Stimulated activated CD8-positive, alpha-beta memory T cell treated with anti-CD3 and anti-CD28 coated beads, Interleukin-2, amount 100 ng/mL, for 1 hour (primary cell): ENCODE results near the gene CCDC73.
"Not testable (repeated sequence)": the region's sequence is repeated elsewhere in the genome, so short reads cannot be mapped to it uniquely, and the experiment has no call there.

Experiments
- DNase-seq, 2 donors: peaks; one replicate each; pipeline ENCODE4 v3.0.0-alpha.2; 2020; ENCODE audit warnings: low read depth in 2 of 2

The CCDC73 gene

DNA sequence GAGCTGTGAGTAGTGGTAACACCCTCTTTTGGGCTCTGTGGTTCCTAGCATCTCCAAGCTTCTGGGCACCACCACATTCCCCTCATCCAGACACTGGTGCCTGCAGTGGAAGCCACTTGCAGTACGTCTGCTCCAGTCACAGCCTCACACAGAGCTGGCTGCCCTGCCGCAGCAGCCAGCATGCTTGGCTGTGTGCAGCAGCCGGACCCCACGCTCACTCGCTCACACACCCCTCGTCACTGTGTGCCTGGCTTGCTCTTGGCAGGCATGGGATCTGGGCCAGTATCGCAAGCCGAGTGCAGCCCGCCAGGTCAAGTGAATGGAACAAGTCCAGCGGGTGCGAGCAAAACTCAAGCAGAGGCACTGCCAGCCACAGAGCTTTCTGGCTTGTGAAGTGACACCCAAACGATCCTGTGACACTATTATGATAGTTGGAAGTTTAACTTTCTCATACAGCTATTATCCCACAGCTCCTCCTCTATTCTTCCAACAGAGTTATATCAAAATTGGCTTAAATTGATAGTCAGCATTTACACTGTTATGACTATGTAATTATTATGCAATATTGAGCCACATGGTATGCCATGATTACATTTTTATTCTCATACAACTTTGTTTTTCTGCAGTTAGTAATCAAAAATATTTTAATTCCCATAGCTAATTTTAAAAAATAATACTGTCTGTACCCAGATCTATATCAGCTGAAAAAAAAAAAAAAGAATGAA, 89.0 kb downstream of the CCDC73 start:
- DNase-seq = no peak

- no peak for DNase-seq
Observed at GRCh38 chr11:32704775-32705174, 89.7 kb downstream of the CCDC73 start.

DNA sequence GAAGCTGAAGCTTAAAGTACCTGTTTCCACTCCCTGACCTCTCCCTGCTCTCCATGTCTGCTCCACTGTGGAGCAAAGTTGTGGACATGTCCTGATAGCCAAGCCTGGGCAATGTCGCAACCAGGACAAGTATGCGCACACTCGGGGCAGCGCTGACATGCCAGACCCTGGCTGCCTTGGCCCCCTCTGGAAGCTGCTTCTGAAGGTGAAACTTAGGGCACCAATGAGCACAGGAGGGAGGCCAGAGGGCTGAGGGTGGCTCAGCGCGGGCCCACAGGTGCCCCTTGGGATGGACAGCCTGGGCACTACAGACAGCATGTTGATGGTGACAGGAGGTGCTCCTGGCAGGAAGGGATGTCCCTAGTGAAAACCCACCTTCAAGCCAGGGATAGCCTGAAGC, 90.2 kb downstream of the CCDC73 start:
- DNase-seq = no peak

- no peak for DNase-seq
Observed at GRCh38 chr11:32701616-32702015, 92.8 kb downstream of the CCDC73 start.

DNA sequence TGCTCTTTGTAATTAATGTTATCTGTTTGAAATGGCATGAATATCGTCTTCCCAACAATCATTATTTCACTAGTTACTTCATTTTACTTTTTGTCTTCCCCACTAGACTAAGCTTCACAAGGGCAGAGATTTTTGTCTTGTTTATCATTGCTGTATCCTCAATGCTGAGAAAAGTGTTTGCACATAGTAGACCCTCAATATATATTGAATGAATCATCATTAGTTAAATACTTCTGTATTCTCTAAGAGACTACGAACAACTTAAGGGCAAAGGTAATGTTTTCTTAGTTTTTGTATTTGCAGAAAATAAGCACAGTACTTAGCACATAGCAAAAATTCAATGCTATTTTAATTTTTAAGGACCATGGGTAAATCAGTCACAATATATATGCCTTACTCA, 95.9 kb downstream of the CCDC73 start:
- no peak for DNase-seq

- DNase-seq = no peak
Observed at GRCh38 chr11:32671051-32671450, 123.4 kb downstream of the CCDC73 start.

DNA sequence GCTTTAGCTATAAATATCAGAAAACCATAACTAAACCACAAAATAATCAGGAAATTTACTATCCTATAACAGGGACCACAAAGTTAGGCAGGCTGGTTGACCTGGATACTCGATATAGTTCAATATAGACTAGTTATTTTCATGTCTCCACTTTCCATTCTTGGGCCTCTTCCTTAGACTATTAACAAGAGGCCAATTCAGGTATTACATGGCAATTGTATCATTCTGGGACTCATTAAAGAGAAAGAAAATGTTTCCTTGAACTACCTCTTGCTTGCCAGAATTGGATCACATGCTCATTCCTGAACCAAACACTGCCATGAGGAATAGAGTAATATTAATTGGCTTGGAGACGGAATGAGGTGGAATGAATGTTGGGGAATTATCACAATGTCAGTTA, 134.8 kb downstream of the CCDC73 start:
- DNase-seq = no peak

DNA sequence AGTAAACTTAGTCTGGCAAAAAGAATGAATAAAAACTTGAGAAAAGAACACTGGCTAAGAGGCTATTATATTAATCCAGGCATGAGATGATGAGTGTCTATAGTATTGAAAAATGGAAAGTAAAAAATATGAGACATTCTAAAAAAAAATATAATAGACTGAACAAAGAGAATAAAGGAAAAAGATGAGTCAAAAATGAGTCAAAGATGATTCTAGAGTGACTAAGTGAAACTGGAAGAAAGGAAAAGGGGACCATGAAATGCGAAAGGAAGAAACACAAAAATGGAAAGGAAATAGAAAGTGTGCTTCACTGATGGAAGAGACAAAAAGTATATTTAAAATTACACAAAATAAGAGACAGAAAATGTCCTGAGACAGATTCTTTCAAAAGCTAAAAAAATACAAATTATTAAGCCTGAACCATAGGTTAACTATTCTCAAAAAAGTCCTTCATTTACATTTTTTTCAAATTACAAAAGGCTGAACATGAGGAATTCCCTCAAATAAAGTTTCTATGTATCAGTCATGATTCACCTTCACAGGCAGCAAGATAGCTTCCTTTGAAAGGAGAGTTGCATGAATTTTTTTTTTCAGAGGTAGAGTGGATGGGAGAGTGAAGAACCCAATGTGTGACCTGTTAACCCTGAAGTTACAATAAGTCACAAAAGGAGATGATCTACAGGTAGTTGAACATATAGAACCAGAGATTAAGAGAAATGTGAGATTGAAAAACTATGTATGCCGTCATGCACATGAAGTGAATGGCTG, 135.6 kb downstream of the CCDC73 start:
- DNase-seq = no peak

- no peak for DNase-seq
Observed at GRCh38 chr11:32643526-32643925, 150.9 kb downstream of the CCDC73 start.

DNA sequence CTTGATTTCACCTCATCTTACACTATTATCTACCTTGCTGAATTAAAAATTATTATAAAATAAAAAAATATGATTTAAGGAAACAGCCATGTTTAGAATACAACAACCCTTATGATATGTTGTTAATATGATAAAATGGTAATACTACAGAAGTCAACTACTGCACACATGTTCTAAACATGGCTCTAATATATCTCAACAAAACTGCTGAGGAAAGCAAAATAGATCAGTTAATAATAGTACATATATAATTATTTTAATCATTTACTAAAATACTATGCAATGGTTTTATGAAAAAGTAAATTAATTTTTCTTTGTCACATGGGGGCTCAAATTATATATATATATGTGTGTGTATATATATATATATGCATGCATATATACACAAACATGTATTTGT, 153.1 kb downstream of the CCDC73 start:
- no peak for DNase-seq

DNA sequence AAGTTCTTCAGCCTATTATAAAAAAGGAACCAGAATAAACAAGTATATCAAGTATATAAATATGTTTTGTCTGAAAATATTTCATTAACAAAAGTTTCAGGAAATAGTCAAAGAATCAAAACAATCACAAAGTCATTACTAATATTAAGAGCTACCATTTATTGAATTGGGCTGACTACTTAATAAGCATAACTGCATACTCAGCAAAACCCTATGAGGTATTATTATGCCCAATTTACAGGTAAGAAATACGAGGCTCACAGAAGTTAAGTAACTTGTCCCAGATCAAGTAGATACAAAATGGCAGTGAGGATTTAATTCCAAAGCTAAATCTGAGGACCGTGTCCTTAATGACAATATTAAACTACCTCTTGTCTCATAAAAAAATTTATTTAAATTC, 158.6 kb downstream of the CCDC73 start:
- no peak for DNase-seq

DNA sequence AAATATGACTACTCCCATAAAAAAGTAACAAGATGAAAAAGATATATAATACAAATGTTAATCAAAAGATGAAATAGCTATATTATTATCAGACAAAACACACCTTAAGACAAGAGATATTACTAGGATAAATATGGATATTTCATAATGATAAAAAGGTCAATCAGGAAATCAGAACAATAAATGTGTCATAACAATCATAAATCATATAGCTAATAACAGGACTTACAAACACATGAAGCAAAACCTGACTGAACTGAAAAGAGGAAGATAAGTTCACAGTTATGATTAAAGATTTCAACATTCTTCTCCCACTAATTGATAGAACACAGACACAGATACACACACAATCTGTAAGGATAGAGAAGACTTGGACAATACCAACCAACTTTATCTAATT, 163.6 kb downstream of the CCDC73 start:
- DNase-seq = no peak

GRCh38 chr11:32616903-32617302, 177.6 kb downstream of the CCDC73 start:
- no peak for DNase-seq

DNA sequence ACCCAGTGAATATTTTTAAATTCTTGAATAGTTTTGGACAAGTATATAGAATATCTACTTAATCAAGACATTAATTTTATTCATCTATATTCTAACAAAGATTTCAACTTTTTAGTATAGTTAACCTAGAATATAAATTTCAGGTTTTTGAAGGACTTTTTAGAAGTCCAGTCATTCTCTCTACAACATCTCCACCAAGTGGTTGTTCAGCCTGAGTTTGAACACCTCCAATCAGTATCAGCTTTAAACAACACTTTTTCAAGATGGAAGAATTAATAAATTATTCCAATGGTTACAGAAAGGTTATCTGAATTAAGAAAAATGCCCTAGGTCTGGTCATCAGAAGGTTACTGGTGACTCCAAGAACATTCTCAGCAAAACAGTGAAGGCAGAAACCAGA, 179.0 kb downstream of the CCDC73 start:
- DNase-seq = no peak

DNA sequence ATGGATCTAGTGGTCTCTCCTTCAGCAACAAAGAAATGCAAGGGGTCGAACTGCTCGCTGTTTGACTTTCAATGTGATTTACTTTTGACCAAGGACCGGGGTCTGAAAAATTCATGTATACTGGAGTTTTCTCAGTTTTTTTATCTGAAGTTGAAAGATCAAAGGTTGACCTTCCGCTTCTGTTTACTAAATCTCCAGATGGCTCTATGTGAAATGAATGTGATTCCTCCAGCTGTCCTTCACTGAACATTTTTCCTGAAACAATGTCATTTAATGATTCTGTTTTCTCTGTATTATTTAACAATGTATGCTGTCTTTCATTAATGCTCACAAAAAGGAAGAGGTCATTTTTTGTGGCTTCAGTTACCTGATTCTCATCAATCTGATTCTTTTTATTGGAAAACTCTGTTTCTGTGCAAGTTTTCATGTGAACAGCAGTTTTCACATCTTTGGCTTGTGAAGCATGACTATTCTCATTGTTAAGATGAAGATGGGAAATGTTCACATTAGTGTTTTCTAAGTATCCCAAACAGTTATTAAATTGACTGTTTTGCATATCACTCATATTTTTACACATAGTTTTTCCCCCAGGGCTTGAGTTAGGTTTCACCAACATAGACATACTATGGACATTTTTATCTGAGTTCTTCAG, 180.8 kb downstream of the CCDC73 start:
- DNase-seq = no peak

- DNase-seq = no peak
Observed at GRCh38 chr11:32610797-32611352, 183.6 kb downstream of the CCDC73 start.

- not testable (repeated sequence) for DNase-seq
Observed at GRCh38 chr11:32608826-32609225, 185.6 kb downstream of the CCDC73 start.

GRCh38 chr11:32606220-32606619, 188.2 kb downstream of the CCDC73 start:
- DNase-seq = no peak

DNA sequence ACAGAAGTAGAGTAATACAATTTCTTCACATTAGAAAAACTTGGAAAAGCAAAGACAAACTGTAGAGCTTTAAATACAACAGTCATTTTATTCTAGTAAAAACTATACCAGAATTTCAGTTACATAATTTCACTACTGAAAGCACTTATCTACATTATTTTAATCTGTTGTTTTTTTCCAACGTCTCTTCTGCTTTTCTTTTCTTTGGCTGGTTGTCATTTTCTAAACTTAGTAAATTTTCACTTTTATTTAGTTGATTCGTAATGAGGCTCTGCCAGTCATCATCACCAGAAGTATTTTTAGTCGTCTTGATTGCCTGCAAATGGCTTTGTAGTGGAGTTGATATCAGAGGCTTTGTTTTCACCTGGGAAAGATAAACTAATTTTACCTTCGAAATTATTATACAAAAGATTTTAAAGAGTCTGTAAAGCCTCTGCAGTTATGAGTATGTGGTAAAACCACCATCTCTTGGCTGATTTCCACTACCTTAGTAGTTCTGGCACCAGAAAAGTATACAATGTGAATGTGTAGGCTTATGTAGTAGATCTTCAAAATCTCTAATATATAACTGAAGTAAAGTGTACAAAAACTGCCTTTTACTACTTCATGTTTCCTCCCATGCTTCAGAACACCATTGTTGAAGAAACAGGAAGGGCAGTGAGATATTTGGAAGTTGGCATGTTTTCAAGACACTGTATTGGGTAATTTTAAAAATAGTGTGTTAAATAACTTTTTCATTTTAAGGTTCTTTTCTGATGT, 191.6 kb downstream of the CCDC73 start:
- no peak for DNase-seq

- DNase-seq = no peak
Observed at GRCh38 chr11:32597921-32598320, 196.5 kb downstream of the CCDC73 start.

- not testable (repeated sequence) for DNase-seq
Observed at GRCh38 chr11:32596114-32596513, 198.3 kb downstream of the CCDC73 start.

DNA sequence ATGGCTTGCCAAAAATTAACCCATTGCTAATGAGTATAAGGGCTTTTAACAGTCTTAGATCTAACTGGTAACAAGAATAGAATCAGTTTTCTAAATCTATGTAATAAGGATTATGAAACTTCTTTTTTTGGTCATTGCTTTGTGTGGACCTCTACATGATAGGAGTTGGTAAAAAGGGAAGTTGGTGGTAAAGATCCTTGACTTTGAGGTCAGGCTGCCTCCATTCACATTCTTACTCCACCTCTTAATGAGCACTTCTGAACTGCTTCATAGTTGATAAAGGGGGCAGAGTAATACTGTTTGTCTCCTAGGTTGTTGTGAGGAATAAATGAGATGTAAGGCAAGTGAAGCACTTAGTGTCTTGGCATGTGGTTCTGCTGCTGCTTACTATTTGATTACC, 200.2 kb downstream of the CCDC73 start:
- DNase-seq = no peak
